H9 (cell line): ENCODE data around the gene KIF2C. TPM values are rescaled to one million over a fixed set of nuclear protein-coding genes. Genes with fewer than 3 reads are reported as not detected.
A peak's percentile ranks its signal among the peaks of the same experiment; 100 is the strongest.

ENCODE experiments used
- DNase-seq: peaks from one replicate; pipeline ENCODE4 v3.0.0-alpha.2; 2017
- H2AFZ ChIP-seq: one replicate; pipeline ENCODE4 v1.6.1; 2013; ENCODE audit warnings: mild to moderate bottlenecking, low read length, control low read depth, moderate library complexity
- H2AK5ac ChIP-seq: 2 replicates; pipeline ENCODE4 v1.6.1; 2013; ENCODE audit warnings: low read length, control low read depth, mixed read lengths; ENCODE audit not compliant: insufficient read length
- H2BK120ac ChIP-seq: one replicate; pipeline ENCODE4 v1.6.1; 2013; ENCODE audit warnings: low read depth, mild to moderate bottlenecking, low read length, control low read depth, inconsistent platforms; ENCODE audit not compliant: poor library complexity, severe bottlenecking
- H2BK12ac ChIP-seq: 2 replicates; pipeline ENCODE4 v1.6.1; 2013; ENCODE audit warnings: low read length, control low read depth, mixed read lengths, low read depth; ENCODE audit not compliant: insufficient read length
- H2BK15ac ChIP-seq: 2 replicates; pipeline ENCODE4 v1.6.1; 2013; ENCODE audit warnings: low read depth, low read length, control low read depth
- H2BK20ac ChIP-seq: one replicate; pipeline ENCODE4 v1.6.1; 2013; ENCODE audit warnings: low read depth, mild to moderate bottlenecking, low read length, control low read depth, inconsistent platforms; ENCODE audit not compliant: poor library complexity, severe bottlenecking
- H2BK5ac ChIP-seq: 2 replicates; pipeline ENCODE4 v1.6.1; 2013; ENCODE audit warnings: low read length, control low read depth, mixed read lengths; ENCODE audit not compliant: insufficient read length
- H3K14ac ChIP-seq: 2 replicates; pipeline ENCODE4 v1.6.1; 2013; ENCODE audit warnings: low read length, control low read depth; ENCODE audit not compliant: insufficient read depth
- H3K18ac ChIP-seq: 2 replicates; pipeline ENCODE4 v1.6.1; 2013; ENCODE audit warnings: low read depth, mild to moderate bottlenecking, mixed read lengths, low read length, control low read depth; ENCODE audit not compliant: insufficient read length
- H3K23ac ChIP-seq: 2 replicates; pipeline ENCODE4 v1.6.1; 2013; ENCODE audit warnings: low read length, control low read depth, mixed read lengths, low read depth; ENCODE audit not compliant: insufficient read length
- H3K23me2 ChIP-seq: 2 replicates; pipeline ENCODE4 v1.6.1; 2013; ENCODE audit warnings: low read depth, mild to moderate bottlenecking, mixed read lengths, low read length, control low read depth; ENCODE audit not compliant: insufficient read length, poor library complexity, severe bottlenecking
- H3K27ac ChIP-seq: 2 replicates; pipeline ENCODE4 v1.5.1; 2013; ENCODE audit warnings: low read length, control low read depth, mixed read lengths, low read depth; ENCODE audit not compliant: insufficient read length
- H3K27me3 ChIP-seq: 2 replicates; pipeline ENCODE4 v1.6.1; 2013; ENCODE audit warnings: low read length, control low read depth, inconsistent platforms; ENCODE audit not compliant: insufficient read depth
- H3K4ac ChIP-seq: 2 replicates; pipeline ENCODE4 v1.6.1; 2013; ENCODE audit warnings: low read depth, mild to moderate bottlenecking, control low read depth, inconsistent platforms, low read length, moderate library complexity
- H3K4me1 ChIP-seq: 2 replicates; pipeline ENCODE4 v1.6.1; 2013; ENCODE audit warnings: low read length, control low read depth, inconsistent platforms; ENCODE audit not compliant: insufficient read depth
- H3K4me2 ChIP-seq: 2 replicates; pipeline ENCODE4 v1.6.1; 2013; ENCODE audit warnings: low read length, control low read depth, mixed read lengths; ENCODE audit not compliant: insufficient read length, insufficient read depth
- H3K56ac ChIP-seq: 2 replicates; pipeline ENCODE4 v1.6.1; 2013; ENCODE audit warnings: low read depth, mild to moderate bottlenecking, mixed read lengths, low read length, control low read depth; ENCODE audit not compliant: insufficient read length
- H3K79me1 ChIP-seq: 2 replicates; pipeline ENCODE4 v1.6.1; 2013; ENCODE audit warnings: low read depth, mild to moderate bottlenecking, moderate library complexity, low read length, control low read depth, inconsistent platforms; ENCODE audit not compliant: insufficient read depth, poor library complexity, severe bottlenecking
- H3K79me2 ChIP-seq: 2 replicates; pipeline ENCODE4 v1.6.1; 2013; ENCODE audit warnings: low read length, control low read depth, inconsistent platforms; ENCODE audit not compliant: insufficient read depth
- H3K9ac ChIP-seq: 2 replicates; pipeline ENCODE4 v1.6.1; 2013; ENCODE audit warnings: low read length, control low read depth, mixed read lengths; ENCODE audit not compliant: insufficient read length; ENCODE audit errors: extremely low read depth
- H3K9me3 ChIP-seq: one replicate; pipeline ENCODE4 v1.6.1; 2013; ENCODE audit warnings: low read depth, low read length, inconsistent platforms; ENCODE audit not compliant: control insufficient read depth
- H3T11ph ChIP-seq: one replicate; pipeline ENCODE4 v1.6.1; 2013; ENCODE audit warnings: mild to moderate bottlenecking, low read length, control low read depth, inconsistent platforms
- H4K20me1 ChIP-seq: one replicate; pipeline ENCODE4 v1.6.1; 2013; ENCODE audit not compliant: control insufficient read depth, insufficient read length, insufficient read depth
- H4K5ac ChIP-seq: 2 replicates; pipeline ENCODE4 v1.6.1; 2013; ENCODE audit warnings: low read depth, mild to moderate bottlenecking, mixed read lengths, low read length, control low read depth; ENCODE audit not compliant: insufficient read length
- H4K8ac ChIP-seq: replicated peaks from 2 replicates; pipeline ENCODE4 v1.6.1; 2013; ENCODE audit warnings: low read length, control low read depth, mixed read lengths, low read depth; ENCODE audit not compliant: insufficient read length
- H4K91ac ChIP-seq: 2 replicates; pipeline ENCODE4 v1.6.1; 2013; ENCODE audit warnings: low read depth, mild to moderate bottlenecking, moderate library complexity, mixed read lengths, low read length, control low read depth; ENCODE audit not compliant: insufficient read length
- H3K27ac Mint-ChIP-seq, 3 experiments: 2 replicates in 2 of 3; 3 replicates in 1 of 3; pipeline ENCODE4 v1.8.0; 2020 to 2021; ENCODE audit warnings: mixed read lengths in 3 of 3, mild to moderate bottlenecking in 1 of 3, moderate library complexity in 1 of 3
- H3K27me3 Mint-ChIP-seq: 2 replicates; pipeline ENCODE4 v1.8.0; 2021; ENCODE audit warnings: low read depth, mild to moderate bottlenecking, moderate library complexity, mixed read lengths
- H3K36me3 Mint-ChIP-seq, 3 experiments: 2 replicates in 2 of 3; 3 replicates in 1 of 3; pipeline ENCODE4 v1.8.0; 2020 to 2021; ENCODE audit warnings: low read depth in 3 of 3, mixed read lengths in 3 of 3; ENCODE audit not compliant: insufficient read depth in 1 of 3
- H3K4me1 Mint-ChIP-seq, 2 experiments: 2 replicates each; pipeline ENCODE4 v1.8.0; 2020; ENCODE audit warnings: mixed read lengths in 2 of 2
- H3K4me3 Mint-ChIP-seq, 2 experiments: 2 replicates in 1 of 2; 3 replicates in 1 of 2; pipeline ENCODE4 v1.8.0; 2020 to 2021; ENCODE audit warnings: mild to moderate bottlenecking in 2 of 2, mixed read lengths in 2 of 2, moderate library complexity in 1 of 2
- H3K9me3 Mint-ChIP-seq, 2 experiments: 2 replicates in 1 of 2; 3 replicates in 1 of 2; pipeline ENCODE4 v1.8.0; 2020; ENCODE audit warnings: mild to moderate bottlenecking in 2 of 2, mixed read lengths in 2 of 2, moderate library complexity in 1 of 2
- WGBS: extraction: QIAGEN DNeasy Blood & Tissue Kit; methylation state at CpG from one replicate; pipeline ENCODE4 v1.1.7; 2013; ENCODE audit warnings: missing lambda C conversion rate, low lambda C conversion rate, mixed read lengths; ENCODE audit not compliant: insufficient read length; ENCODE audit errors: extremely low coverage; 5-methylcytosine and 5-hydroxymethylcytosine counted together
- total RNA-seq: library from RNA; stranded (reverse); gene quantifications from 2 replicates; pipeline ENCODE4 v1.2.1, GENCODE V29; 2021
- TF ChIP-seq, protein P1 (sequence below): fragments of 200-600 bp; sonication (generic); conservative IDR thresholded peaks from 3 replicates; pipeline ENCODE4 v1.8.0; 2021; ENCODE audit warnings: antibody characterized with exemption, mild to moderate bottlenecking

KIF2C gene
- total RNA-seq, 1 experiment from 2014 or later = 73.1 TPM

DNA sequence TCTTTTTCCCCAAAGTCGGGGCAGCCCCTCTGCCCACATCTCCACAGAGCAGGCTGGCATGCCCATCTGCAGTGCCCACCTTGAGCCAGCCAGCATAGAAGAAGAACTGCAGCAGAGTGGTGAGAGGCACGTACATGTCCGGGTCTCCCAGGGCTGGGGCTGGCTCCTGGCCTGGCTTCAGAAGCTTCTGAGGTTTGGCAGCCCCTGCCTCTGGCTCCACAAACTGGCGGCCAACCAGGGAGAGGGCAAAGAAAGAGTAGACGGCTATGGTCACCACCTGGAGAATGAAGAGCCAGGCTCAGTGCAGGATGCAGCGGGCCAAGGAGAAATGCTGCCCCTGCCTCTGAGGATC is 45.4 kb downstream of the KIF2C start:
- H3K9ac ChIP-seq = no peak overlapping the region
- no peak for DNase-seq
- no peak overlapping the region for H2BK120ac ChIP-seq
- peaks cover 0 to 24% (median 9%) of the 10 kb centered on the region in 3 experiments for H3K36me3 Mint-ChIP-seq
- no peak overlapping the region for H4K91ac ChIP-seq
- no peaks in the 10 kb centered on the region for H4K20me1 ChIP-seq
- H3K79me2 ChIP-seq = no peaks in the 10 kb centered on the region
- TF ChIP-seq, protein P1, sequence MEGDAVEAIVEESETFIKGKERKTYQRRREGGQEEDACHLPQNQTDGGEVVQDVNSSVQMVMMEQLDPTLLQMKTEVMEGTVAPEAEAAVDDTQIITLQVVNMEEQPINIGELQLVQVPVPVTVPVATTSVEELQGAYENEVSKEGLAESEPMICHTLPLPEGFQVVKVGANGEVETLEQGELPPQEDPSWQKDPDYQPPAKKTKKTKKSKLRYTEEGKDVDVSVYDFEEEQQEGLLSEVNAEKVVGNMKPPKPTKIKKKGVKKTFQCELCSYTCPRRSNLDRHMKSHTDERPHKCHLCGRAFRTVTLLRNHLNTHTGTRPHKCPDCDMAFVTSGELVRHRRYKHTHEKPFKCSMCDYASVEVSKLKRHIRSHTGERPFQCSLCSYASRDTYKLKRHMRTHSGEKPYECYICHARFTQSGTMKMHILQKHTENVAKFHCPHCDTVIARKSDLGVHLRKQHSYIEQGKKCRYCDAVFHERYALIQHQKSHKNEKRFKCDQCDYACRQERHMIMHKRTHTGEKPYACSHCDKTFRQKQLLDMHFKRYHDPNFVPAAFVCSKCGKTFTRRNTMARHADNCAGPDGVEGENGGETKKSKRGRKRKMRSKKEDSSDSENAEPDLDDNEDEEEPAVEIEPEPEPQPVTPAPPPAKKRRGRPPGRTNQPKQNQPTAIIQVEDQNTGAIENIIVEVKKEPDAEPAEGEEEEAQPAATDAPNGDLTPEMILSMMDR = 0 out of 3 replicates have a peak, but pooled peaks have one; percentile 16
- H3K79me1 ChIP-seq = no peaks in the 10 kb centered on the region
- no peak overlapping the region for H4K8ac ChIP-seq
- H3K27ac ChIP-seq = no peak overlapping the region
- H3K27ac Mint-ChIP-seq = no peak overlapping the region
- WGBS = no CpG with 5 or more reads among the region's 6 CpGs
- no peak overlapping the region for H2BK20ac ChIP-seq
- no peaks in the 10 kb centered on the region for H3K9me3 ChIP-seq
- H3K18ac ChIP-seq = no peak overlapping the region
- H3K9me3 Mint-ChIP-seq = no peaks in the 10 kb centered on the region; a peak in 1 of 5 replicates
- no peak overlapping the region for H2BK12ac ChIP-seq
- H3K56ac ChIP-seq = no peak overlapping the region
- H3K4me1 ChIP-seq = no peaks in the 10 kb centered on the region
- H2AK5ac ChIP-seq = no peak overlapping the region
- H3K4me3 Mint-ChIP-seq = peak overlapping the region; percentile 48 to 62; a peak in 3 of 5 replicates
- no peak overlapping the region for H2BK5ac ChIP-seq
- no peak overlapping the region for H2BK15ac ChIP-seq
- no peak overlapping the region for H2AFZ ChIP-seq
- H3K27me3 Mint-ChIP-seq = peaks cover 12% of the 10 kb centered on the region
- H3K27me3 ChIP-seq = no peaks in the 10 kb centered on the region
- peak overlapping the region; percentile 59 for H3K4me2 ChIP-seq
- H3K4ac ChIP-seq = no peak overlapping the region
- H3K14ac ChIP-seq = no peak overlapping the region
- no peak overlapping the region for H4K5ac ChIP-seq
- peaks cover 25 to 34% of the 10 kb centered on the region in 2 experiments for H3K4me1 Mint-ChIP-seq
- peaks cover 9% of the 10 kb centered on the region for H3K23me2 ChIP-seq
- H3T11ph ChIP-seq = no peak overlapping the region
- H3K23ac ChIP-seq = no peak overlapping the region
